ENCODE results near the gene AP1G2.

The AP1G2 gene

DNA sequence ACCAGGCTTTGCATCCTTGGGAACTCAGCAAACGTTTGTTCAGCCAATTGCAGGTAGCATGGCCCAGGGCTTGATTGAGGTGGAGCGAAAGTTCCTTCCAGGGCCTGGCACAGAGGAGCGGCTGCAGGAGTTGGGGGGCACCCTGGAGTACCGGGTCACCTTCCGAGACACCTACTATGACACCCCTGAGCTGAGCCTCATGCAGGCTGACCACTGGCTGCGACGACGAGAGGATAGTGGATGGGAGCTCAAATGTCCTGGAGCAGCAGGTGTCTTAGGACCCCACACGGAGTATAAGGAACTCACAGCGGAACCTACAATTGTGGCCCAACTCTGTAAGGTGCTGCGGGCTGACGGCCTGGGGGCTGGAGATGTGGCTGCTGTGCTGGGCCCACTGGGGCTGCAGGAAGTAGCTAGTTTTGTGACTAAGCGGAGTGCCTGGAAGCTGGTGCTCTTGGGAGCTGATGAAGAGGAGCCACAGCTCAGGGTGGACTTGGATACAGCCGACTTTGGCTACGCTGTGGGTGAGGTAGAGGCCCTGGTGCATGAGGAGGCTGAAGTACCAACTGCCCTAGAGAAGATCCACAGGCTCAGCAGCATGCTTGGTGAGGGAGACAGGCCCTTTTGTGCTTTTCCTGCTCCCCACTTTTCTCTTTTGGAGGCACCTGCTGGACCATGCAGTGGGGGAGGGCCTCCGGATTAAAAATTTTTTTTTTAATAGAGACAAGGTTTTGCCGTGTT is 10.7 kb downstream of the AP1G2 start:
- H3K4me3 ChIP-seq (replicated peaks in 1 of 2; ENCODE audit: low read depth in 2 of 2, low read length in 2 of 2), result peak overlapping the region; percentile 78 to 91

GRCh38 chr14:23555882-23556699 is 11.5 kb downstream of the AP1G2 start, which contains the start of gene THTPA:
Gene THTPA (plus strand): TSS chr14:23556271. CDS start chr14:23556758, 487 bp downstream.
- peak within 1 kb of the TSS; percentile 78 to 91 for H3K4me3 ChIP-seq (replicated peaks in 1 of 2; ENCODE audit: low read depth in 2 of 2, low read length in 2 of 2)
- peak; percentile 89 to 92 for DNase-seq (ENCODE audit: low read depth in 2 of 2)

More for the DNA sequence above, 10.7 kb downstream of the AP1G2 start:
- no peak for DNase-seq (ENCODE audit: low read depth in 2 of 2)
- no peak for TF ChIP-seq CTCF (IDR thresholded peaks at IDR 0.05; ENCODE audit: low read depth, low read length)

GRCh38 chr14:23555533-23555881 is 12.1 kb downstream of the AP1G2 start:
- DNase-seq (ENCODE audit: low read depth in 2 of 2), result no peak
- no peak for TF ChIP-seq CTCF (IDR thresholded peaks at IDR 0.05; ENCODE audit: low read depth, low read length)

More at GRCh38 chr14:23555882-23556699, 11.5 kb downstream of the AP1G2 start, which contains the start of gene THTPA:
- TF ChIP-seq CTCF (IDR thresholded peaks at IDR 0.05; ENCODE audit: low read depth, low read length), result no peak

DNA sequence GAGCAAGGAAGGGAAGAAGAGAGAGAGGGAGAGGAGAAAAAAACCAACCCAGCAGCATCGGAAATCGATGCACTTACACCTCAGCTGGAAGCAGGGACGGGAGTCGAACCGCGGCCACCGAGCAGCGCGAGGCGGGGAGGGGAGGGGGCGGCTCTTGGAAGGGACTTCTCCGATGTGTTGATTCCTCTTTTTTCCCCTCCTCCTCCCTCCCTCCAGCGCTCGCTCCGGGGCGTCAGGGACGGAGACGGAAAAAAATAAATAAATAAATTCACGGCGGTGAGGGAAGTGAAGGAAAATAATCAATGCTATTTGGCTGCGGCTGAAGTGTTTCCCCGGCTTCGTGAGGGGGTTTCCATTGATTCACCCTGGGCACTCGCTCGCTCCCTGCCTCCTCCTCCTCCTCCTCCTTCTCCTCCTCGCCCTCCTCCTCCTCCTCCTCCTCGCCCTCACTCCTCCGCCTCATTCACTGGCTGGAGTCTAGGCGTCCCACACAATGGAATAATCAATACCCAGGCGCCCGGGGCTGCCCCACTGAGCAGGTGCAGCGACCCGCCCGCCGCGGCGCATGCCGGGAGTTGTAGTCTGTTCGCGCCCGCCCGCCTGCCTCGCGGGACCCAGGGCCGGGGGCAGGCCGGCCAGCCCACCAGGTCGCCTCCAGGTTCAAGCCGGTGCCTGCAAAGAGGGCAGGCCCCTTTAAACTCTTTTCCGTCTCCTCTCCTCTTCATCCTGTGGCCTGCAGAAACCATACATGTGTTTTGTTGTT is 16.1 kb downstream of the AP1G2 start, which contains the start of gene ZFHX2:
TSS of gene ZFHX2 (minus strand) at position 500 of the 763 bp plus-strand sequence. CDS start 16,440 bp downstream, outside the sequence.
- no peak for TF ChIP-seq CTCF (IDR thresholded peaks at IDR 0.05; ENCODE audit: low read depth, low read length)
- H3K4me3 ChIP-seq (replicated peaks in 1 of 2; ENCODE audit: low read depth in 2 of 2, low read length in 2 of 2), result peak within 1 kb of the TSS; percentile 51 to 53
- DNase-seq (ENCODE audit: low read depth in 2 of 2), result peak; percentile 28 to 37

More at GRCh38 chr14:23555533-23555881, 12.1 kb downstream of the AP1G2 start:
- H3K4me3 ChIP-seq (replicated peaks in 1 of 2; ENCODE audit: low read depth in 2 of 2, low read length in 2 of 2), result peak overlapping the region; percentile 78 to 91

DNA sequence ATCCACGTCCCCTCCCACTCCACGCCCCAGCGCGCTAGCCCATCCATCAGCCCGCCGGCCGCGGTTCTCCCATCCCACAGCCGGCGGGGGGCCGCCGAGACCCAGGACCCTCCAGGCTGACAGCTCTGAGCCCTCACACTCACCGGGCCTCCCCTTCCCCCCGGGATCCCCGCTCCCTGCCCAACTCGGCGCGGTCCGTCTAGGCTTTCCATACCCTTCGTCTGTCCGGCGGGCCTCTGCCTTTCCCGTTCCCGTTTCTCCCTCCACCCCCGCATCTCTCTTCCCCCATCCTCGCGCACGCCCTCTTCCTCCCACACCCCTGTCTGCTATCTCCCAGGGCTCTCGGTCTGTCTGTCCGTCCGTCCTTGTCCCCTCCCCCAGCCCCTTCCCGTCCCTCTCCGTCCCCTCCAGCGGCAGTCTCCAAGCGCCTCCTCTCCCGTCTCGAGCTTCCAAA is 16.8 kb downstream of the AP1G2 start:
- DNase-seq (ENCODE audit: low read depth in 2 of 2), result no peak
- peak overlapping the region; percentile 51 to 53 for H3K4me3 ChIP-seq (replicated peaks in 1 of 2; ENCODE audit: low read depth in 2 of 2, low read length in 2 of 2)
- TF ChIP-seq CTCF (IDR thresholded peaks at IDR 0.05; ENCODE audit: low read depth, low read length), result no peak

DNA sequence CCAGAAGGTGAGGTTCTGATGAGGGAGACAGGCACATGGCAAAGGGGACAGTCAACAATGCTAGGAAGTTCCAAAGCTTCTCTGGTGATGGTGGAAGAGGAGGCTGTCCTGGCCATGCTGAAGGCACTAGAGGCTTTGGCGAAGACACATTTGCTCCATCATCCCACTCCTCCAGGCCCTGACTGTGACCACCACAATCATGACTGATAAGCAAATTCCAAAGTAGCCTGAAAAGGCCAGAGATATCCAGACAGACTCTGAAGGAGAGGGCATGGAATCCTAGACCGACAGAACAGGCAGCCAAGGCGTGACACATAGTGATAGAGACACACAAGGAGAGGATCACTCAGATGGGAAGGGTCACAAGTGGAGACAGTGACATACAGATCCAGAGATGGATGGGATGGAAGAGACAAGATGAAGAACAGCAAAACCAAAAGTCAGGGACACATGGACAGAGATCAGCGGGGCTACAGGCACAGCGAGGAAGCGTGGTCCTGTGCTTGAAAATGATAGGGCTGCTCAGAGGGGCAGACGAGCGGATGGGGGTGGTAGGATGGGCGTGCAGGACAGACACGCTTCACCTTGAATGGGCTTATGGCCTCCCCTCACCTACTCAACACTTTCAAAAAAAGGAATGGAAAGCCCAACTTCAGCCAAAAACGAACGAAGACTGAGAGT is 17.3 kb downstream of the AP1G2 start:
- no peak for TF ChIP-seq CTCF (IDR thresholded peaks at IDR 0.05; ENCODE audit: low read depth, low read length)
- peak overlapping the region; percentile 51 to 53 for H3K4me3 ChIP-seq (replicated peaks in 1 of 2; ENCODE audit: low read depth in 2 of 2, low read length in 2 of 2)
- no peak for DNase-seq (ENCODE audit: low read depth in 2 of 2)
